Uterus (tissue), 2 donors: ENCODE measurements around the gene PCGF1.

Experiments used
- CTCF ChIP-seq, 4 experiments: fragments of 200-600 bp in 2 of 4; fragments of 450-650 bp in 2 of 4; sonication (generic) in 2 of 4; IDR thresholded peaks; one replicate each; pipeline ENCODE4 v1.5.1; 2016 to 2019; ENCODE audit warnings: antibody characterized with exemption in 4 of 4, mild to moderate bottlenecking in 2 of 4, moderate library complexity in 1 of 4
- POLR2A ChIP-seq, 2 donors: fragments of 450-650 bp; IDR thresholded peaks; one replicate each; pipeline ENCODE4 v1.6.1; 2016; ENCODE audit warnings: antibody characterized with exemption in 2 of 2, mild to moderate bottlenecking in 1 of 2, moderate library complexity in 1 of 2

GRCh38 chr2:74497777-74498499 lies 9.6 kb downstream of the PCGF1 start:
- TF ChIP-seq CTCF (IDR thresholded peaks at IDR 0.05) (no peak), POLR2A (IDR thresholded peaks at IDR 0.05) (no peak)
